Measurements from ENCODE around the gene LRRC71.

Gene LRRC71

GRCh38 chr1:156897078-156897825, 23.2 kb upstream of the LRRC71 start:
- Histone ChIP-seq H3K9me3 (ENCODE audit: control insufficient read depth, insufficient read depth, low read length) (no peaks in the 10 kb centered on the region), H3K9ac (ENCODE audit: low read depth, low read length) (no peak overlapping the region), H3K4me1 (ENCODE audit: insufficient read depth, low read length) (peaks cover 35% of the 10 kb centered on the region), H3K36me3 (ENCODE audit: insufficient read depth, low read length) (no peaks in the 10 kb centered on the region)

- H3K4me1 ChIP-seq (ENCODE audit: insufficient read depth, low read length) = peaks cover 36% of the 10 kb centered on the region
- no peaks in the 10 kb centered on the region for H3K36me3 ChIP-seq (ENCODE audit: insufficient read depth, low read length)
- no peaks in the 10 kb centered on the region for H3K9me3 ChIP-seq (ENCODE audit: control insufficient read depth, insufficient read depth, low read length)
- no peak overlapping the region for H3K9ac ChIP-seq (ENCODE audit: low read depth, low read length)
Observed at GRCh38 chr1:156898161-156898566, 22.3 kb upstream of the LRRC71 start.

GRCh38 chr1:156898971-156899664, 21.3 kb upstream of the LRRC71 start:
- Histone ChIP-seq H3K36me3 (ENCODE audit: insufficient read depth, low read length) (no peaks in the 10 kb centered on the region), H3K9ac (ENCODE audit: low read depth, low read length) (no peak overlapping the region), H3K9me3 (ENCODE audit: control insufficient read depth, insufficient read depth, low read length) (no peaks in the 10 kb centered on the region), H3K4me1 (ENCODE audit: insufficient read depth, low read length) (peaks cover 36% of the 10 kb centered on the region)

- H3K36me3 ChIP-seq (ENCODE audit: insufficient read depth, low read length) = no peaks in the 10 kb centered on the region
- H3K9ac ChIP-seq (ENCODE audit: low read depth, low read length) = no peak overlapping the region
- H3K9me3 ChIP-seq (ENCODE audit: control insufficient read depth, insufficient read depth, low read length) = no peaks in the 10 kb centered on the region
- H3K4me1 ChIP-seq (ENCODE audit: insufficient read depth, low read length) = peaks cover 36% of the 10 kb centered on the region
Observed at GRCh38 chr1:156899956-156900718, 20.3 kb upstream of the LRRC71 start.

GRCh38 chr1:156900896-156901589, 19.4 kb upstream of the LRRC71 start:
- no peak overlapping the region for H3K9ac ChIP-seq (ENCODE audit: low read depth, low read length)
- H3K36me3 ChIP-seq (ENCODE audit: insufficient read depth, low read length) = no peaks in the 10 kb centered on the region
- H3K9me3 ChIP-seq (ENCODE audit: control insufficient read depth, insufficient read depth, low read length) = no peaks in the 10 kb centered on the region
- peaks cover 36% of the 10 kb centered on the region for H3K4me1 ChIP-seq (ENCODE audit: insufficient read depth, low read length)

- Histone ChIP-seq H3K36me3 (ENCODE audit: insufficient read depth, low read length) (no peaks in the 10 kb centered on the region), H3K4me1 (ENCODE audit: insufficient read depth, low read length) (peaks cover 31% of the 10 kb centered on the region), H3K9me3 (ENCODE audit: control insufficient read depth, insufficient read depth, low read length) (no peaks in the 10 kb centered on the region), H3K9ac (ENCODE audit: low read depth, low read length) (no peak overlapping the region)
Observed at GRCh38 chr1:156901590-156901900, 18.9 kb upstream of the LRRC71 start.

GRCh38 chr1:156901966-156902915, 18.2 kb upstream of the LRRC71 start:
- Histone ChIP-seq H3K4me1 (ENCODE audit: insufficient read depth, low read length) (peaks cover 26% of the 10 kb centered on the region), H3K9me3 (ENCODE audit: control insufficient read depth, insufficient read depth, low read length) (no peaks in the 10 kb centered on the region), H3K36me3 (ENCODE audit: insufficient read depth, low read length) (no peaks in the 10 kb centered on the region), H3K9ac (ENCODE audit: low read depth, low read length) (no peak overlapping the region)

GRCh38 chr1:156903328-156904091, 16.9 kb upstream of the LRRC71 start:
- Histone ChIP-seq H3K36me3 (ENCODE audit: insufficient read depth, low read length) (no peaks in the 10 kb centered on the region), H3K4me1 (ENCODE audit: insufficient read depth, low read length) (peaks cover 14% of the 10 kb centered on the region), H3K9ac (ENCODE audit: low read depth, low read length) (no peak overlapping the region), H3K9me3 (ENCODE audit: control insufficient read depth, insufficient read depth, low read length) (no peaks in the 10 kb centered on the region)

- H3K4me1 ChIP-seq (ENCODE audit: insufficient read depth, low read length) = peaks cover 7% of the 10 kb centered on the region; the same call in 1 of the 2 replicates
- no peak overlapping the region for H3K9ac ChIP-seq (ENCODE audit: low read depth, low read length)
- H3K9me3 ChIP-seq (ENCODE audit: control insufficient read depth, insufficient read depth, low read length) = no peaks in the 10 kb centered on the region
- H3K36me3 ChIP-seq (ENCODE audit: insufficient read depth, low read length) = no peaks in the 10 kb centered on the region
Observed at GRCh38 chr1:156904187-156904959, 16.1 kb upstream of the LRRC71 start.

- no peak overlapping the region for H3K9ac ChIP-seq (ENCODE audit: low read depth, low read length)
- H3K4me1 ChIP-seq (ENCODE audit: insufficient read depth, low read length) = peaks cover 7% of the 10 kb centered on the region; the same call in 1 of the 2 replicates
- no peaks in the 10 kb centered on the region for H3K9me3 ChIP-seq (ENCODE audit: control insufficient read depth, insufficient read depth, low read length)
- no peaks in the 10 kb centered on the region for H3K36me3 ChIP-seq (ENCODE audit: insufficient read depth, low read length)
Observed at GRCh38 chr1:156905176-156905575, 15.3 kb upstream of the LRRC71 start.

GRCh38 chr1:156905651-156906050, 14.8 kb upstream of the LRRC71 start:
- Histone ChIP-seq H3K9me3 (ENCODE audit: control insufficient read depth, insufficient read depth, low read length) (no peaks in the 10 kb centered on the region), H3K9ac (ENCODE audit: low read depth, low read length) (no peak overlapping the region), H3K4me1 (ENCODE audit: insufficient read depth, low read length) (peaks cover 11% of the 10 kb centered on the region; the same call in 1 of the 2 replicates), H3K36me3 (ENCODE audit: insufficient read depth, low read length) (no peaks in the 10 kb centered on the region)

- Histone ChIP-seq H3K4me1 (ENCODE audit: insufficient read depth, low read length) (peaks cover 12% of the 10 kb centered on the region; the same call in 1 of the 2 replicates), H3K9me3 (ENCODE audit: control insufficient read depth, insufficient read depth, low read length) (no peaks in the 10 kb centered on the region), H3K36me3 (ENCODE audit: insufficient read depth, low read length) (no peaks in the 10 kb centered on the region), H3K9ac (ENCODE audit: low read depth, low read length) (no peak overlapping the region)
Observed at GRCh38 chr1:156906206-156906906, 14.1 kb upstream of the LRRC71 start.

Measured in ES-I3 (cell line).